Parathyroid adenoma (tissue), 2 donors: ENCODE measurements around the gene KIF18A.
"Not testable (repeated sequence)": the region's sequence is repeated elsewhere in the genome, so short reads cannot be mapped to it uniquely, and the experiment has no call there.

Source experiments
- H2AFZ ChIP-seq: fragments of 300-600 bp; sonication (generic); one replicate; pipeline ENCODE4 v1.7.0; 2017; ENCODE audit warnings: antibody characterized with exemption, mild to moderate bottlenecking
- H3K27ac ChIP-seq: fragments of 300-600 bp; sonication (generic); one replicate; pipeline ENCODE4 v1.7.0; 2017
- H3K27me3 ChIP-seq: fragments of 300-600 bp; sonication (generic); one replicate; pipeline ENCODE4 v1.7.0; 2017; ENCODE audit warnings: low read length; ENCODE audit not compliant: control insufficient read depth, insufficient read depth
- H3K36me3 ChIP-seq: fragments of 300-600 bp; sonication (generic); one replicate; pipeline ENCODE4 v1.7.0; 2017; ENCODE audit warnings: low read length; ENCODE audit not compliant: control insufficient read depth, insufficient read depth
- H3K4me1 ChIP-seq: fragments of 300-600 bp; sonication (generic); one replicate; pipeline ENCODE4 v1.7.0; 2017; ENCODE audit warnings: control low read depth
- H3K4me2 ChIP-seq: fragments of 300-600 bp; sonication (generic); one replicate; pipeline ENCODE4 v1.7.0; 2017; ENCODE audit warnings: low read length
- H3K4me3 ChIP-seq: fragments of 300-600 bp; sonication (generic); one replicate; pipeline ENCODE4 v1.7.0; 2017; ENCODE audit warnings: low read depth, low read length
- H3K79me2 ChIP-seq: fragments of 300-600 bp; sonication (generic); one replicate; pipeline ENCODE4 v1.7.0; 2017; ENCODE audit warnings: control low read depth
- H3K9ac ChIP-seq: fragments of 300-600 bp; sonication (generic); one replicate; pipeline ENCODE4 v1.7.0; 2017; ENCODE audit warnings: mild to moderate bottlenecking
- H3K9me3 ChIP-seq: fragments of 300-600 bp; sonication (generic); one replicate; pipeline ENCODE4 v1.7.0; 2017; ENCODE audit warnings: low read length; ENCODE audit not compliant: control insufficient read depth
- CTCF ChIP-seq: fragments of 300-600 bp; sonication (generic); IDR thresholded peaks from one replicate; pipeline ENCODE4 v1.7.0; 2017; ENCODE audit warnings: antibody characterized with exemption, mild to moderate bottlenecking
- donor health status: primary hyperparathyroidism.

Gene KIF18A

GRCh38 chr11:28092786-28093185 lies 15.2 kb downstream of the KIF18A start:
- H2AFZ ChIP-seq, result no peak overlapping the region
- no peak overlapping the region for H3K4me3 ChIP-seq
- no peaks in the 10 kb centered on the region for H3K4me1 ChIP-seq
- H3K79me2 ChIP-seq, result no peaks in the 10 kb centered on the region
- H3K27ac ChIP-seq, result no peak overlapping the region
- no peak for TF ChIP-seq CTCF
- no peak overlapping the region for H3K9ac ChIP-seq
- no peaks in the 10 kb centered on the region for H3K27me3 ChIP-seq
- H3K9me3 ChIP-seq, result no peaks in the 10 kb centered on the region
- no peaks in the 10 kb centered on the region for H3K36me3 ChIP-seq
- no peak overlapping the region for H3K4me2 ChIP-seq

GRCh38 chr11:28090052-28090749 lies 17.8 kb downstream of the KIF18A start:
- no peak overlapping the region for H3K4me2 ChIP-seq
- TF ChIP-seq CTCF, result no peak
- H3K79me2 ChIP-seq, result no peaks in the 10 kb centered on the region

GRCh38 chr11:28089378-28089777 lies 18.6 kb downstream of the KIF18A start:
- H2AFZ ChIP-seq, result no peak overlapping the region

More at GRCh38 chr11:28090052-28090749, 17.8 kb downstream of the KIF18A start:
- Histone ChIP-seq H3K9me3 (no peaks in the 10 kb centered on the region), H3K27ac (no peak overlapping the region), H3K4me1 (no peaks in the 10 kb centered on the region), H3K4me3 (no peak overlapping the region), H3K36me3 (no peaks in the 10 kb centered on the region), H3K27me3 (no peaks in the 10 kb centered on the region), H3K9ac (no peak overlapping the region), H2AFZ (no peak overlapping the region)

GRCh38 chr11:28087693-28088092 lies 20.3 kb downstream of the KIF18A start:
- not testable (repeated sequence) for H2AFZ ChIP-seq, H3K9me3 ChIP-seq, H3K79me2 ChIP-seq, H3K36me3 ChIP-seq, H3K27me3 ChIP-seq, H3K9ac ChIP-seq, H3K4me3 ChIP-seq, H3K4me2 ChIP-seq, H3K27ac ChIP-seq, H3K4me1 ChIP-seq

More at GRCh38 chr11:28089378-28089777, 18.6 kb downstream of the KIF18A start:
- Histone ChIP-seq H3K4me3 (no peak overlapping the region), H3K4me1 (no peaks in the 10 kb centered on the region), H3K36me3 (no peaks in the 10 kb centered on the region), H3K4me2 (no peak overlapping the region), H3K79me2 (no peaks in the 10 kb centered on the region), H3K27me3 (no peaks in the 10 kb centered on the region), H3K9me3 (no peaks in the 10 kb centered on the region), H3K9ac (no peak overlapping the region), H3K27ac (no peak overlapping the region)
- TF ChIP-seq CTCF, result no peak

GRCh38 chr11:28087192-28087591 lies 20.8 kb downstream of the KIF18A start:
- H2AFZ ChIP-seq, H3K4me1 ChIP-seq, H3K4me2 ChIP-seq, H3K9me3 ChIP-seq, H3K79me2 ChIP-seq, H3K27ac ChIP-seq, H3K9ac ChIP-seq, H3K36me3 ChIP-seq, H3K4me3 ChIP-seq, H3K27me3 ChIP-seq: not testable (repeated sequence)

- no peaks in the 10 kb centered on the region for H3K27me3 ChIP-seq
- H3K27ac ChIP-seq, result no peak overlapping the region
- no peak overlapping the region for H3K4me2 ChIP-seq
- no peaks in the 10 kb centered on the region for H3K79me2 ChIP-seq
- H2AFZ ChIP-seq, result no peak overlapping the region
- no peaks in the 10 kb centered on the region for H3K9me3 ChIP-seq
- H3K9ac ChIP-seq, result no peak overlapping the region
- TF ChIP-seq CTCF, result no peak
- H3K4me1 ChIP-seq, result no peaks in the 10 kb centered on the region
- H3K36me3 ChIP-seq, result no peaks in the 10 kb centered on the region
- H3K4me3 ChIP-seq, result no peak overlapping the region
Observed at GRCh38 chr11:28086569-28086968, 21.4 kb downstream of the KIF18A start.
